GM19455 (cell line): ENCODE data around the gene CACNB2.

Source experiments
- ATAC-seq: cut with Tn5 transposase; IDR thresholded peaks from one replicate; pipeline ENCODE4 v1.9.1; 2021; ENCODE audit not compliant: unreplicated experiment

CACNB2 gene

GRCh38 chr10:18497806-18498369, 357.7 kb downstream of the CACNB2 start:
- ATAC-seq, result no peak

DNA sequence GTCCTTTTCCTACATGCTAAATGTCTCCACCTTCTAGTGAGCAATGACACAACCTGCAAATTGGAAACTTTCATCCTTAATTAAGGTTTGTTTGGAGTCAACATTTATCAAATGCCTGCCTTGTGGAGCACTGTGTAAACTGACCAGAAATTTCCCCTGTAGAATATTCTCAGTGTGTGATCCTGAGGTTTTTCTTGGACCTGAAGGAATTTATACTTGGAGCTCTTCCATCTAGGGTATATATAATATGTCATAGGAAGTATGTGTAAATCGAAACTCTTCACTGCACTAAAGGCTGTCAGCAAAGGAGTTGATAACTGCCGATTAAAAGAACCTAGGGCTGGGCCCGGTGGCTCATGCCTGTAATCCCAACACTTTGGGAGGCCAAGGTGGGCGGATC, 358.8 kb downstream of the CACNB2 start:
- ATAC-seq, result no peak

GRCh38 chr10:18500576-18500975, 360.4 kb downstream of the CACNB2 start:
- no peak for ATAC-seq

DNA sequence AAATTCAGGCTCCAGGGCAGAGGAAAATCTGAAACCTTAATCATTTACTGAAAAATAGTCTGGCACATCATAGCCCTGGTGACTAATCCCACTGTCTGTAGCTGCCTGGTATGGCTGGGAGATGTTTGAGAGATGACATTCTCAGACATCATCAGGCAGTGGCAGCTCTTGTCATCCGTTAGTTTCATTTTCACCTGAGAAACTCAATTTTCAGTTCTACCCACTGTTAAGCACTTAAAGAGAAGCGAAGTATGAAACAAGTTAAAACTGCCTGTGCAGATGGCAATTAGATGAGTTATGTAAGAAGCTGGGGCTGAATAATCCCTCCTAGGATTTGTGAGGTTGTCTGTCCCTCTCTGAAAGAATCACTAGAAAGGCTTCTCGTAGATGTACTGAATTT, 361.0 kb downstream of the CACNB2 start:
- peak; percentile 69 for ATAC-seq

DNA sequence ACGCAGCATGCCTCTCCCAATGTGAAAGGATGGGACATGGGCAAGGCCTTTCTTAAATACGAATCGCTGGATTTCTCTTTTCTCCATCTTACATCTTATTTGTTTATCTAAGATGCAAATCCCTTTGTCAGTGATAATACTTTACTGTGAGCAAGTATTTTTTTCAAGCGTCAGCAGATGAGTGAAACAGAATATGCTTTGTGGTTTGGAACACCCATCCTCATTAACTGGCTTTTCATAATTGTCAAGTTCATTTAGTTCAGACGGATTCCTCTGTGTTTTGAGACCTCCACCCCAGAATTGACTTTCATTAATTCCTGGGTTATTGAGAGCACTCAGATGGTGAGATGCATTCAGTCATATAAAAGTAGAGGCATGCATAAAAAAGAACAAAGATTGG, 361.4 kb downstream of the CACNB2 start:
- no peak for ATAC-seq

- no peak for ATAC-seq
Measured at GRCh38 chr10:18504161-18504560, 363.9 kb downstream of the CACNB2 start.

DNA sequence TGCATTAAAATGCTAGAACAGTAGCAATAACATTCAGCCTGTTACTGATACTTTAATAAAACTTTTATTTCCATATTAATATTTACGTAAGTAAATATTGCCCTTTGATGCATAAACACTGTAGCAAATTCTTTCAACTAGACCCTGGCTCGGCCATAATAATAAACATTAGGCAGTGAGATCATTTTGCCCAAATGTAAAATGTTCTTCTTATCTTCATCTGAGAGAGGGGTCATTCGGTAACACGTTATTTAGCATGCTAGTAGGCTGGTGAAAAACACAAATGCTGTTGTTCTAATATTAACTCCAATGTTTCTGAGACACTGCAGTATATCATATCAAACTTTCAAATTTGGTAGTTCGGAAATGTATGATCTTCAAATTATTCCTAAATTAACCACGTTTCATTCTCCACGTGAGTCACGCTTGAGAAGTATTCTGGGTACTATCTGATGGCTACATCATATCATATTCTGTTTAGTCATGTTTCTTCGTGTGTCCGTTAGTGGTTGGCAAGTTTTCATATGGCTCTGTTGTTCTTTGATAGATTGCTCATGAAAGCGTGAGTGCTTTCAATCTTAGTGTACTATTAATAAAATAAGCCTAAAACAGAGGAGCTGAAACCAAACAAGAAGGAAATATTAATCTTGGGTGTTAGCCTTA, 365.4 kb downstream of the CACNB2 start:
- ATAC-seq, result no peak

DNA sequence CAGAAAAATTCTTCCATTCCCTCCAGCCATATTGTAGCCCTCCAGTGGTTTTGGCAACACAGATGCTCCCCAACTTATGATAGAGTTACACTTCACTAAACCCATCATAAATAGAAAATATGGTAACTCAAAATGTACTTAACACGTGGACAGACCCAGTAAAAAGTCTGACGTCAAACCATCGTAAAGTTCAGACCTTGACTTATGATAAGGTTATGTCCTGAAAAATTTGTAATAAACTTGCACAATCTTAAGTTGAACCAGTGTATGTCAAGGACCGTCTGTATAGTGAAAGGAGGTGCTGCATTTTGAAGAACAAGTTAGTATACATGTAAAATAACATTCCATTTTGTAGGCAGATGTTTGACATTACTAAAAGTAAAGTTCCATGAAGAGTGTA, 368.4 kb downstream of the CACNB2 start:
- no peak for ATAC-seq

DNA sequence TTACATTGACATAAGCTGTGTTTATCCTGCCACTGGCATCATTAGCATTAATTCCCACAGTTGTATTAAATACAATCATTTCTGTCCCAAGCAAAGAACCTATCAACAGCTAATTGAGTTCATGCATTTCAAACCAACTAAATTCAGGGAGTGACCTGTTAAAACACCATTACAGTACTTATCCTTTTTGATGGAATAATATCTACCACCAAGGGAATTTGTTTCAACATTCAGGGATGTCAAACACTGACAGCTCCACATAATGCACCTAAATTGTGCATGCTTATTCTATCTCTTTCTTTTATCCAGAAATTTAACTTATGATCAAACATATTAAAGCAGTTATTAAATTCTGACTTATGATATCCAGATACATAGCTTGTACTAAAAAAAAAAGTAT, 374.3 kb downstream of the CACNB2 start:
- no peak for ATAC-seq

DNA sequence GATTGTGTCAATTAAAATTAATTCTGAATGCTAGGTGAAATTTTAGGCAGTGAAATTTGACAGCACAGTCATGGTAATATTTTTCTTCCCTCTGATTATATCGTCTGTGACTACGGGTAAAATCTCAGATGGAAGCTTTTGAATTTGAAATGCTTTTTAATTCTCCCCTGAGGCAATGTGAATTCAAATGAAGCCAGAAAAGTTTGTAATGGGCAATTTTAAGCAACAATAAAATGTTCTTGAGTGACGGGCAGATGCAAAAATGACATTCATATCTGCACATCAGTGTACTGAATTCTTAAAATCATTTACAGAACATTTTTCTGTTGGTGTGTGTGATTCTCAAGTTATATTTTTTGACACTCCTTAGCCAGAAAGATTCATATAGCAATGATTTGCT, 376.6 kb downstream of the CACNB2 start:
- ATAC-seq, result no peak

DNA sequence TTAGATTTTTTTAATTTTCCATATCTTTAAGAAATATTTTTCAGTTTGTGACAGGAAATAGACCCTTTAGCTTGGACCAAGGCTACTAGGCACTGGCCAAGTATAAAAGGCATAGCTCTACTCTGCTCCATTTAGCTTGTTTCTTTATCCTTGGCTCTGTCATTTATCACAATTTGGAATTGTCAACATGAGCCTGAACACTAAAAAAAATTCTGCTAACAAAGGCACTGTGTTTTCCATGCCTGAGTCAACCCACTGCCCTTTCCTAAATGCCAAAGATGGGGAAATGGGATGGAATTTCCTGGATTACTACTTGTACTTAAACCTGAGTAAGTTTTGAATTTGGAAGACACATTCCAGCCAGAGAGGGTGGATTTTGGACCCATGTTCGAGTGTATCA, 382.8 kb downstream of the CACNB2 start:
- no peak for ATAC-seq

DNA sequence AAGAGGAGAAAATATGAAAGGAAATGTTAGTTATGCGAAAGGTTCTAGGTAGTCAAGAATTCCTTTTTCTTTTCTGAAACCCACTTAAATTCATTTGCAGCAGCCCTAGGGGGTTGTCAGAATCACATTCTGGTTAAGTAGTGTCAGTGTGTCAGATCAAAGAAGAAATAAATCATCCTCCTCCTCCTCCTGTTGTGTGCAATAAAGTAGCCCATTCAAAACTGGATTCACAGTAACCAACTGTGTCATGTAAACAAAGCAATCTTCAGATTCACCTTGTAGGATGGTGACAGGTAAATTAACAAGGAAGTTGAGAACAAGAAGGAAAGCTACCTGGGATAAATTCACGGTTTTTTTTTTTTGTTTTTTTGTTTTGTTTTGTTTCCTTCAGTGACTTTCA, 383.6 kb downstream of the CACNB2 start:
- no peak for ATAC-seq

- no peak for ATAC-seq
Measured at GRCh38 chr10:18527687-18528086, 387.5 kb downstream of the CACNB2 start.

DNA sequence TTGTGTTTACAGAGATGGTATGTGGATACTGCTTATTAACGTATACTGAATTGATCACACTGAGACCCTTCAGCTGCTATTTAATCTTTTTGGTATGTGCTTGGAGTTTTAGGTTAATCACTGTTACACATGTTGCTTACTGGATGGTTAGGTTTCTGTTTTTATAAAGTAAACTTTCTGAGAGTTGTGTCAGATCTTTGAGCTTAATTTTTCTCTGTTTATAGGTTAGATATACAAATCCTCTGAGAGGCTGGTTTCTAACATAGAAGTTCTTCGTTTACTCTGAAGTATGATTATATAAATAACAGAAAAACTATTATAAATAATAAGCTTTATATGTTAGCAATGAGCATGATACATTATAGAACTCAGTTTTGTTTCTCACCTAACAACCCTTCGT, 388.1 kb downstream of the CACNB2 start:
- no peak for ATAC-seq

DNA sequence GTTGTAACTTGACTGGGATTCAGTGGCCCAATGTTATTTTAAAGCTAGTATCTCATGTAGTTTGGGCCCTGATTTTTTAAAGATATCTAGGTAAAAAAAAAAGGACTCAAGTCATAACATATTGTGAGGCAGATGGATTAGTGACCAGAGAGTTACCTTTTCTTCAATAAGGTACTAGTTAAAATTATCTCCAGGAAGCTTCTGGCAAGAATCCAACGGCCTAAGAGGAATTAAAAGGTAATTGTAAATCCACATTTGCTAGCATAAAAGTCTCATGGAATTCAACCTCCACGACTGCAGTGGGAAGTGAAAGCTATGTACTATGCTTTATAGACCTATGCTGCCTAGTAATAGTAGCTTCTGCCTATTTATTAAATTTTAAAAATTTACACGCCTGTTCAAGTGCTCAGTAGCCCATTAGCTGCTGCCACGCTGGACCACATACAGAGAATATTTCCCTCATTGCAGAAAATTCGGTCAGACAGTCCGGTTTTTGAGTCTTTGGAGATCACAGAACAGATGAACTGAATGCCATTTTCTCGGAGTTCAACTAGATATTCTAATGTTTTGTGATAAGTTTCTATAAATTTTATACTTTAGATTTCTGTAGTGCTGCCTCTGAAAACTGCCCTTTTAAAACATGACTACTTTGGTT, 392.8 kb downstream of the CACNB2 start:
- no peak for ATAC-seq

DNA sequence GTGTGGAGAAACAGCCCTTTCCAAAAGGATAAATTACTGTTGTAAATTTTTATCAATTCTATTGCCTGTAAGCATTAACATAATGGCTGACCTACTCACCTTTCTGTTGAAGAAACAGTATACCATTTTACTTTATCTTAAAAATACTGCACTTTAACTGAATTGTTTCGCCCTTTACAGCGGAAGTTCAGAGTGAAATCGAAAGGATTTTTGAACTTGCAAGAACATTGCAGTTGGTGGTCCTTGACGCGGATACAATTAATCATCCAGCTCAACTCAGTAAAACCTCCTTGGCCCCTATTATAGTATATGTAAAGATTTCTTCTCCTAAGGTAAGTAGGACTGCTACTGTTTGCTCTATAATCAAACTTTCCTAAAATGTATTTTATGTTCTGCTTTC, 393.7 kb downstream of the CACNB2 start:
- ATAC-seq, result no peak

DNA sequence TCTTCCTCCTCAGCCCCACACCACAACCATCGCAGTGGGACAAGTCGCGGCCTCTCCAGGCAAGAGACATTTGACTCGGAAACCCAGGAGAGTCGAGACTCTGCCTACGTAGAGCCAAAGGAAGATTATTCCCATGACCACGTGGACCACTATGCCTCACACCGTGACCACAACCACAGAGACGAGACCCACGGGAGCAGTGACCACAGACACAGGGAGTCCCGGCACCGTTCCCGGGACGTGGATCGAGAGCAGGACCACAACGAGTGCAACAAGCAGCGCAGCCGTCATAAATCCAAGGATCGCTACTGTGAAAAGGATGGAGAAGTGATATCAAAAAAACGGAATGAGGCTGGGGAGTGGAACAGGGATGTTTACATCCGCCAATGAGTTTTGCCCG, 399.1 kb downstream of the CACNB2 start:
- no peak for ATAC-seq

GRCh38 chr10:18540195-18540594, 400.0 kb downstream of the CACNB2 start:
- no peak for ATAC-seq

- ATAC-seq, result no peak
Measured at GRCh38 chr10:18542832-18543231, 402.6 kb downstream of the CACNB2 start.

- ATAC-seq, result no peak
Measured at GRCh38 chr10:18545621-18546305, 405.5 kb downstream of the CACNB2 start.

- ATAC-seq, result no peak
Measured at GRCh38 chr10:18549105-18549504, 408.9 kb downstream of the CACNB2 start.

DNA sequence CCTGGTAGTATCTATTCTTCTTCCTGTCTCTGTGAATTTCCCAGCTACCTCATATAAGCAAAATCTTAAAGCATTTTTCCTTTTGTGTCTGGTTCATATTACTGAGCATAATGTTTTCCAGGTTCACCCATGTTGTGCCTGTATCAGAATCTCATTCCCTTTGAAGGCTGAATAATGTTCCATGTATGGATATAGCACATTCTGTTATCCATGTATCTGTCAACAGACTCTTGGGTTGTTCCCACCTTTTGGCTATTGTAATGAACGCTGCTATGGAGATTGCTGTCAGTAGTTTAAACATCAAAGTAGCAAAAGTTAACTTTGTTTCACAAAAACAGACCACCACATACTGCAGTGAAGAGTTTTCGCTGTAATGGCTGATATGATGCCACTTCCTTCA, 411.2 kb downstream of the CACNB2 start:
- no peak for ATAC-seq
